Testis (tissue), 3 donors: ENCODE measurements around the gene CELF6. TPM values are rescaled to one million over a fixed set of nuclear protein-coding genes. Genes with fewer than 3 reads are reported as not detected.

Source experiments
- DNase-seq: peaks from one replicate; pipeline ENCODE4 v3.0.0-alpha.2; 2019
- H3K27ac ChIP-seq, 2 donors: fragments of 200-600 bp; sonication (generic); one replicate each; pipeline ENCODE4 v1.5.1; 2019
- H3K27me3 ChIP-seq: fragments of 200-600 bp; sonication (generic); one replicate; pipeline ENCODE4 v1.5.1; 2019
- H3K36me3 ChIP-seq: fragments of 200-600 bp; sonication (generic); one replicate; pipeline ENCODE4 v1.5.1; 2017; ENCODE audit warnings: low read depth; ENCODE audit errors: missing control alignments
- H3K4me1 ChIP-seq: fragments of 200-600 bp; sonication (generic); one replicate; pipeline ENCODE4 v1.5.1; 2019
- H3K4me3 ChIP-seq, 2 donors: fragments of 200-600 bp; sonication (generic); one replicate each; pipeline ENCODE4 v1.5.1; 2017 to 2019
- H3K9me3 ChIP-seq: fragments of 200-600 bp; sonication (generic); one replicate; pipeline ENCODE4 v1.5.1; 2017
- POLR2A ChIP-seq: fragments of 450-650 bp; IDR thresholded peaks from one replicate; pipeline ENCODE4 v1.6.1; 2017; ENCODE audit warnings: antibody characterized with exemption, mild to moderate bottlenecking, moderate library complexity
- WGBS, 2 donors: methylation state at CpG; one replicate each; pipeline ENCODE4 v1.1.5; 2018; 5-methylcytosine and 5-hydroxymethylcytosine counted together
- intact Hi-C: fragments of 100-400 bp; cut with DNase I; formaldehyde crosslinking; loops from one replicate; pipeline ENCODE4 v1.15.1; 2023; ENCODE audit warnings: low total_unique reads
- polyA plus RNA-seq: library from polyadenylated mRNA; stranded (reverse); fragments of 350-450 nt; fragmentation: Illumina TruSeq; extraction: RNeasy Lipid Tissue Mini Kit (QIAGEN cat#74804); gene quantifications from one replicate; pipeline ENCODE4 v1.2.3, GENCODE V29; 2014; ENCODE audit warnings: low read depth, low replicate concordance; ENCODE audit not compliant: insufficient read depth
- total RNA-seq, 2 donors: library from RNA; depleted of rRNA; stranded (reverse); fragments of >200 nt; gene quantifications; one replicate each; pipeline ENCODE4 v1.2.3, GENCODE V29; 2016
- TF ChIP-seq, protein P1 (sequence below), 3 experiments: fragments of 450-650 bp in 2 of 3; fragments of 200-600 bp in 1 of 3; sonication (generic) in 1 of 3; IDR thresholded peaks; one replicate each; pipeline ENCODE4 v1.5.1; 2016 to 2019; ENCODE audit warnings: antibody characterized with exemption in 3 of 3, mild to moderate bottlenecking in 2 of 3, moderate library complexity in 1 of 3

Gene CELF6
- total and polyA plus RNA-seq, 3 donors from 2014 or later = 10.1 to 22.0 (median 19.2) TPM

DNA sequence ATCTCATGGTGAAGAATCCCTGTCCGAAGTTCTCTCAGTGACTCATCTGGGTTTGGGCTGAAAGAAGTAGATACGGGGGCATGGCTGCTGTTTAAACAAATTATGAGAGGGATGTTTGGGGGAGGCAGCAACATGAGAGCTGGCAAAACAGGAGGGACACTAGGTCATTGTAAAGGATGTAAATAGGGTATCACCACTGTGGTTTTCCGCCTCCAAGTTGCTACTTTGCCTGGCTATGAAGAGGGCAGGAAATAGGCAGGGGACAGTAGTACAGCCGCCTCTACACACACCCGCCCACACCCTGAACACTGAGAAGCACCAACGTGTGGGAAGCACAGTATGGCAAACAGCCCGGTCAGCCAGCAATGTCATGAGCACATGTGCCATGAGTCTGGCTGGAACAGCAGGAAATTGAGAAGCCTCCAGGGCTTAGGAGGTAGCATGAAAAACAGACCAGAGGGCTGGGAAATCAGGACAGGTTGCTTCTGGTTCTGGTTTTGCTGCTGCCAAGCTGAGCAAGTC lies 38.8 kb upstream of the CELF6 start:
- H3K9me3 ChIP-seq = no peaks in the 10 kb centered on the region
- WGBS, 2 donors = 54 to 67% methylated on average over 5 to 7 of the region's 7 CpGs
- no peak overlapping the region for H3K27ac ChIP-seq
- peaks cover 5% of the 10 kb centered on the region for H3K4me1 ChIP-seq
- no peaks in the 10 kb centered on the region for H3K36me3 ChIP-seq
- peak; percentile 63 for DNase-seq
- no peaks in the 10 kb centered on the region for H3K27me3 ChIP-seq
- TF ChIP-seq POLR2A = no peak
- TF ChIP-seq, protein P1, sequence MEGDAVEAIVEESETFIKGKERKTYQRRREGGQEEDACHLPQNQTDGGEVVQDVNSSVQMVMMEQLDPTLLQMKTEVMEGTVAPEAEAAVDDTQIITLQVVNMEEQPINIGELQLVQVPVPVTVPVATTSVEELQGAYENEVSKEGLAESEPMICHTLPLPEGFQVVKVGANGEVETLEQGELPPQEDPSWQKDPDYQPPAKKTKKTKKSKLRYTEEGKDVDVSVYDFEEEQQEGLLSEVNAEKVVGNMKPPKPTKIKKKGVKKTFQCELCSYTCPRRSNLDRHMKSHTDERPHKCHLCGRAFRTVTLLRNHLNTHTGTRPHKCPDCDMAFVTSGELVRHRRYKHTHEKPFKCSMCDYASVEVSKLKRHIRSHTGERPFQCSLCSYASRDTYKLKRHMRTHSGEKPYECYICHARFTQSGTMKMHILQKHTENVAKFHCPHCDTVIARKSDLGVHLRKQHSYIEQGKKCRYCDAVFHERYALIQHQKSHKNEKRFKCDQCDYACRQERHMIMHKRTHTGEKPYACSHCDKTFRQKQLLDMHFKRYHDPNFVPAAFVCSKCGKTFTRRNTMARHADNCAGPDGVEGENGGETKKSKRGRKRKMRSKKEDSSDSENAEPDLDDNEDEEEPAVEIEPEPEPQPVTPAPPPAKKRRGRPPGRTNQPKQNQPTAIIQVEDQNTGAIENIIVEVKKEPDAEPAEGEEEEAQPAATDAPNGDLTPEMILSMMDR (IDR thresholded peaks at IDR 0.05) = no peak
- no peak overlapping the region for H3K4me3 ChIP-seq
- intact Hi-C loops = no loop called here

DNA sequence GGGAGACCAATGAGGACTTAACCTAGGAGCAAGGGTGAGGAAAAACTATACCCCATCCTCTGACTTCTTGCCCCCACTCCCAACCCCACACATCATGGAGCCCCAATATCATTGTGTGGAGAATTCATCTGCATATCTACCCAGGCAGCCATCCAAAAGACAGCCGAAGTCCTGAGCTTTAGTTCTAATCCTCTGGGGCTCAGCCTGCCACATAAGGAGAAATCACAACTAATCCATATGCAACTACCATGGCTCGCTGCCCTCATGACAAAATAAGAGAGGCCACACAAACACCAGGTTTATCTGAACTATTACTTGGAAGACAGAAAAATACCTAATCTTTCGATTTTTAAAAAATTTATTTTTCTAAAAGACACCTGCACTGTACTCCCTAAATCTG lies 38.2 kb upstream of the CELF6 start:
- Histone ChIP-seq H3K4me1 (peaks cover 5% of the 10 kb centered on the region), H3K27ac (no peak overlapping the region), H3K27me3 (no peaks in the 10 kb centered on the region), H3K9me3 (no peaks in the 10 kb centered on the region), H3K36me3 (no peaks in the 10 kb centered on the region), H3K4me3 (no peak overlapping the region)
- 80 to 88% methylated on average over 3 of the region's 3 CpGs for WGBS, 2 donors
- no peak for TF ChIP-seq POLR2A
- TF ChIP-seq, protein P1 (IDR thresholded peaks at IDR 0.05) = no peak
- no peak for DNase-seq
- intact Hi-C loops = no loop called here

DNA sequence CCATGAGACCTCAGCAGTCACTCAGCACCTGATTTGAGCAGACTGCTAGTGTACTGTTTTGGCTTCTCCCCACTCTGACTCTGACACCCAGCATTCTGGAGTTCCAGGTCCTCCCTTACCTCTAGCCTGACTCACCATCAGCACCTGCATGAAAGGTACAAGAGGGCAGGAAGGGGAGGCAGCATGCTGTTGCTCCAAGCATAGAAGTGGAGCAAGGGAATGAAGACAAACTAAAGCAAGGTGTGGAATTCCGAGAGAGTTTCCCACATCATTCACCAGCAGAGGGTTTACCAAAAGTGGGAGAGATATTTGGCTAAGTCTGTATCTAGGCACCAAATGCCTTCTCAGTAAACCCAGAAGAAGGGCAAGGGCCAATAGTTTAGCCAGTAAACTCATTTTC lies 34.5 kb upstream of the CELF6 start:
- Histone ChIP-seq H3K36me3 (no peaks in the 10 kb centered on the region), H3K4me1 (peaks cover 5% of the 10 kb centered on the region), H3K27me3 (no peaks in the 10 kb centered on the region), H3K27ac (no peak overlapping the region), H3K4me3 (no peak overlapping the region), H3K9me3 (no peaks in the 10 kb centered on the region)
- no peak for DNase-seq
- intact Hi-C loops = no loop called here
- WGBS, 2 donors = 92 to 94% methylated on average over 1 of the region's 1 CpG
- TF ChIP-seq, protein P1 (IDR thresholded peaks at IDR 0.05) = no peak
- no peak for TF ChIP-seq POLR2A

DNA sequence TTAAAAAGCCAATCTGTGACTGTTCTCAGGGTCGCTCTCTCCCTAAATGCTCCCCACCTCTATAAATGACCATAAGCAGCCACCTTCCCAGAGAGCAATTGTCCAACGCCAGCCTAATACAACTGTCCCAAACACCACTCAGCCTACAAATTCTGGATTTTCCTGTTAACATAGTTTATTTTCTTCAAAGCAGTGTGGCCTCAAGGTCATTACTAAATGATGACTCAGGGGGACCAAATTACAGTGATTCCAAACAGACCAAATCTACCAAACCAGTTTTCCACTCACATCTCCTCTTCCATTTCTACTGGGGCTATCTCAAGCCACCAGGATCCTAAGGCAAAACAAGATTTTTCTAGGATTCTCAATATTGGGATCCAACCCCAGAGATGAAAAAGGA lies 33.3 kb upstream of the CELF6 start:
- Histone ChIP-seq H3K36me3 (no peaks in the 10 kb centered on the region), H3K9me3 (no peaks in the 10 kb centered on the region), H3K27ac (no peak overlapping the region), H3K4me1 (no peaks in the 10 kb centered on the region), H3K27me3 (no peaks in the 10 kb centered on the region), H3K4me3 (no peak overlapping the region)
- intact Hi-C loops = no loop called here
- DNase-seq = no peak
- TF ChIP-seq POLR2A = no peak
- TF ChIP-seq, protein P1 (IDR thresholded peaks at IDR 0.05) = no peak
- 97 to 100% methylated on average over 2 of the region's 2 CpGs for WGBS, 2 donors

DNA sequence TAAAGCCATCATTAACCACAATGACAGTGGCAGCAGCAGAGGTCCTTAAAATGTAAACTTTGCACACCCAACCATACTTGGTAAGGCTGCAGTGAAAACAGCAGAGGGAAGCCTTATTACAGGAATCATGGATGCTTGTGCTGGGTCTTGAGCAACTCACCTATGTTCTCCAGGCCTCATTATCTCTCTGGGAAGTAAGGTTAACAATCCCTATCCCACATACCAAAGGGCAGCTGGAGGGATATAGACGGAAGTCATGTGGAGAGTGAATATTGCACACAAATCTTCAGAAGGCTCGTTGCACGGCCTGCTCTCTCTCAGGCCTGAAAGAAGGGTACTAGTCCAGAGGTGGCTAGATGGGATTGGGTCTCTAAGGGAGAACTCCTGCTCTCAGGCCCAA lies 25.8 kb upstream of the CELF6 start:
- Histone ChIP-seq H3K27ac (no peak overlapping the region), H3K36me3 (no peaks in the 10 kb centered on the region), H3K9me3 (no peaks in the 10 kb centered on the region), H3K4me1 (no peaks in the 10 kb centered on the region), H3K27me3 (no peaks in the 10 kb centered on the region), H3K4me3 (no peak overlapping the region)
- DNase-seq = no peak
- intact Hi-C loops = no loop called here
- TF ChIP-seq, protein P1 (IDR thresholded peaks at IDR 0.05) = no peak
- TF ChIP-seq POLR2A = no peak
- 86 to 92% methylated on average over 3 of the region's 3 CpGs for WGBS, 2 donors
